GM12873 (cell line): ENCODE measurements around the gene ACAA2.

Experiments
- TF ChIP-seq, protein P1 (sequence below): IDR thresholded peaks from 2 replicates; pipeline ENCODE4 v1.5.1; 2012; ENCODE audit warnings: low read depth, mild to moderate bottlenecking, moderate library complexity, low read length, control low read depth; ENCODE audit not compliant: insufficient read depth; ENCODE audit errors: missing control alignments

Gene ACAA2

DNA sequence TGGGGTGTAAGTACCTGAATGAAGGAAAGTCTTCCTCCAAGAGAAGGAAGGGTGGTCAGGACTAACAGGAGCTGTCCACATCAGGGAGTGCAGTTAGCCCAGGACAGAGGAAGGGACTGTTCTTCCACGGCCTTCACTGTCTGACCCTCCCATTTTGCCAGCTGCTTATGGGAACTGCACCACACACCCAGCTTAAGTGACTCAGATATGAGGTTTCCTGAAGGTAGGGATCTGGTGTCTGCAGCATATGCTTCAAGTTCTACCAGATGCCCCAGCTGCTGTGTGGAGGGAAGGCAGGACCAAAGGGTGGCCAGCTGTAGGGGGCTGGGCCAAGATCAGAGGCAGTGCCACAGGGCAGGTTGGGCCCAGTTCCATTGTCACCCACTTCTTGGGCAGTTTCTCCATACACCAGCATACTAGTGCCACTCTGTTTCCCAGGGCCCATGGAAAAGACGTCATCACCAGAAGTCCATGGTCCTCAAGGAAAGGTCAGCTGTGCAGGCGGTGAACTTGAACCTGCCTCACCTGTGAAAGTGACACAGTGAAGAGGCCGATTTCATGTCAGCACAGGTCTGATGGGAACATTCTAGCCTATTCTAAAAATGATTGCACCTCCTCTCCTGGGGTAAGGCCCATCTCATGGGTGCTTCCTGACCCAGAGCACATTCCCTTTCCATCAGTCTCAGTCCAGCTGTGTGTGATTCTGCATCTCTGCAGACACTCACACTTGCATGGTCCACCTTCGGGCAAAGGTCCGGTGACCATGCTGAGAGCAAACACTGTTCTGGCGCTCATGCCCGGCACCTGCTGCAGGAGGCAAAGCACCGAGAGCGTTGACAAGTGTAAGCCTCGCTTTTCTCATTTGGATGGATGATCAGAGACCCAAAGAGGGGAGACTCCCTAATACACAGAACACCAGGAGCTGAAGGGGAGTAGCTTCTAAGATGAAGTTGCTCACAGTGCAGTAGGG lies 68.0 kb downstream of the ACAA2 start:
- TF ChIP-seq, protein P1, sequence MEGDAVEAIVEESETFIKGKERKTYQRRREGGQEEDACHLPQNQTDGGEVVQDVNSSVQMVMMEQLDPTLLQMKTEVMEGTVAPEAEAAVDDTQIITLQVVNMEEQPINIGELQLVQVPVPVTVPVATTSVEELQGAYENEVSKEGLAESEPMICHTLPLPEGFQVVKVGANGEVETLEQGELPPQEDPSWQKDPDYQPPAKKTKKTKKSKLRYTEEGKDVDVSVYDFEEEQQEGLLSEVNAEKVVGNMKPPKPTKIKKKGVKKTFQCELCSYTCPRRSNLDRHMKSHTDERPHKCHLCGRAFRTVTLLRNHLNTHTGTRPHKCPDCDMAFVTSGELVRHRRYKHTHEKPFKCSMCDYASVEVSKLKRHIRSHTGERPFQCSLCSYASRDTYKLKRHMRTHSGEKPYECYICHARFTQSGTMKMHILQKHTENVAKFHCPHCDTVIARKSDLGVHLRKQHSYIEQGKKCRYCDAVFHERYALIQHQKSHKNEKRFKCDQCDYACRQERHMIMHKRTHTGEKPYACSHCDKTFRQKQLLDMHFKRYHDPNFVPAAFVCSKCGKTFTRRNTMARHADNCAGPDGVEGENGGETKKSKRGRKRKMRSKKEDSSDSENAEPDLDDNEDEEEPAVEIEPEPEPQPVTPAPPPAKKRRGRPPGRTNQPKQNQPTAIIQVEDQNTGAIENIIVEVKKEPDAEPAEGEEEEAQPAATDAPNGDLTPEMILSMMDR: no peak

DNA sequence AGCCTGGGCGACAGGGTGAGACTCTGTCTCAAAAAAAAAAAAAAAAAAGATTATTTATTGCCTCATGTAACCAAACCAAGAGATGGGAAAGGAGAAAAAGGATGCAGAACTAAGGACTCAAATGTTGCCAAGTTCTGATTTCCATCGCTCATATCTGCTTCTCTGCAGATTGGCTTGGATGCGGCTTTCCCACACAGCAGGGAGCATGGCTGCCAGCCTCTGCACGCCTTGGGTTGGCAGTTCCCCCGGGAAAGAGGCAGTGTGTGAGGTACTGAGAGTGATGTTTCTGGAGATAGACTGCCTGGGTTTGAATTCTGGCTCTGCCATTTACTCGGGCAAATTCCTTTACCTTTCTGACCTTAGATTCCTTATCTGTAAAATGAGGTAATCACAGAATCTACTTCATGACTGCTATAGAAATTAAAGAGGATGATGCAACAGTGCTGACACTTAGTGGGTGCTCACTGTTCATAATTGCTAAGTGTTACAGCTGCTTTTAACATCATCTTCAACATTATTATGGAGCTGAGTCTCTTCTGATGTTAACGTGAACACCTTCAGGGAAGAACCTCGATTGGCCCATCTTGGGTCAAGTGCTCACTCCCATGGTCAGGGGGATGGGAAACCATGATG lies 68.8 kb downstream of the ACAA2 start:
- TF ChIP-seq, protein P1: no peak

DNA sequence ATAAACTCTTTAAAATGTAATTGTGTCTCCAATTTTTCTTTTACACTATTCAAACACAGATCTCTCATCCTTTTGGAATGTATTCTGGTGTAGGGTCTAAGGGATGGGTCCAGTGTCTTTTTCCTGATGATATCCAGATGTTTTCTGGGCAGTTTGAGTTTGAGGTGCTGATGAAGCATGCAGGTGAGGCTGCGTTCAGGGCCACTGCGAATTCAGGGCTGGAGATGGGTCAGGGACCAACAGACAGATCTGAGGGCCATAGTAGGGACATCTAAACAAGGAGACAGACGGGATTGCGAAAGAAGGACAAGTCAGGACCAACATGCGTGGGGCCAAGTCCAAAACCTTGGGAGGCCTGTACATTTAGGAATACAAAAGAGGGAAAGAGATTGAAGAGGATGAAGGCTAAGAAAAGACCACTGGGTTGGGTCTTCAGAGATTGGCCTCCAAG lies 70.2 kb downstream of the ACAA2 start:
- TF ChIP-seq, protein P1: no peak

DNA sequence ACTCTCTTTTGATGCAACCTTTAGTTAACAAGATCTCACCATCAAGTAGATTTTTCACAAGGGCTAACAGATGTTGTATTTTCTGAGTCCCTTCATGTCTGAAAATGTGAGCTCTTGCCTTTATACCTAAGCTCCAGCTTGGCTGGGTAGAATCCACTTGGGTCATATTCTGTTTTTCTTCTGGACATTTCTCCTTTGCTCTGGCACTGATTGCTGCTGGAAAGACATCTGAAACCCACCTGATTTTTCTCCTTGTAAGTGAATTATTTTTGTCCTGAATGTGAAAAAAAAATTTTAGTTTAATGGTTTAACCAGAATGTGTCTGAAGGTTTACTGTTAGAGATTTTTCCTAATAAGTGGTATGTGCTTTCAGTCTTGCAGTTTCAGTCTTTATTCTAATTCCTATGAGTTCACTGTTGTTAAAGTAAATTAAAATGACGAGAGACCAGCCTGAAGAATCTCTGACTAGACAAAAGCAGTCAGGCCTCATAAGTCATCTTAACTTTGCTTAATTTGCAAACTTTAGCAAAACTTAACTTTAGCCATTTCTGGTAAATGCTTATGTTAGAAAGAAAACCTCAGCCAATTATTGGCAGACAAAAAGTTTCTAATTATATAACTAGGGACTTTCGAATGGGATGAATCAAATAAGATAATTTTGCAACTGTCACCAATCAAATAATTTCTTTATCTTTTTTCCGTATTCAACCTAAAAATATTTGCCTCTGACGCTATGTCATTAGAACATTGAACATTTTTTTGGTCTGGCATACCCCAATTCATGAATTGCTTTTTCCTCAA lies 70.8 kb downstream of the ACAA2 start:
- TF ChIP-seq, protein P1: no peak

DNA sequence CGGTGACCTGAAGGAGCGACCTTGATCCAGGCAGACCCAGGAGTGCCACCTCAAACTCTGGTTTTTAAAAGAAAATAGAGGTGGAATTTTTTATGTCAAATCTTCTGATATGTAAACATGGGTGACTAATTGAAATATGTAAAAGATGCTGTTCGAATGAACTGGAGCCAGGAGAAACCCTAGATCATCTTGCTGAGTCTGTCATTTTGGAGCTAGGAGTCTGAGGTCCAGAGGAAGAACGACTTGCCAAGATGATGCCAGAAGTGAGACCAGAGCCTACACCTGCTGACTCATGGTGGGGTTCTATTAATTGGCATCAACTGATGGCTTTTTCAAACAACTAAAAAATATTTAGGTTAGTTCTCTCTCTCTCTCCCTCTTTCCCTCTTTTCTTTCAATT lies 74.1 kb downstream of the ACAA2 start:
- TF ChIP-seq, protein P1: no peak

DNA sequence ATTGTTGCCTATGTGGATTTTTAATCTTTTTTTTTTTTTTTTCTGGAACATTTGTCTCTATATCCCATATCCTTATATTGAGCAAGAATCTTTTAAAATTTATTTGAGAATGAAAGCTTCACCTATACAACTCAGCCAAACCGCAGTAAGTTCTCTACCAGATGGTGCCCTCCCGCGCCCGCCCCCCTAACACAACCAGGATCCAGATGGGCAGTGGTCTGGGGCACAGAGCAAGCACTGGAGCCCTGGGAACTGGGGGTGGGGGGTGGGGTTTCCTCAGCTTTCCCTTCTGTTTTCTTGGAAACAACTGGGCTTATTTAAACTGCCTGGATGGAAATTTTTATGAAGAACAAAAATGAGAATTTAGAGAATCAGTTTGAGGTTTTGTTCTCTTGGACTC lies 74.6 kb downstream of the ACAA2 start:
- TF ChIP-seq, protein P1: no peak
